Measurements from ENCODE around the gene NDUFB8. TPM values are rescaled to one million over a fixed set of nuclear protein-coding genes. Genes with fewer than 3 reads are reported as not detected.

The NDUFB8 gene
- total and polyA plus RNA-seq, 9 donors, result 99.4 to 262 (median 150) TPM

- Histone ChIP-seq H3K36me3 (no peaks in the 10 kb centered on the region), H3K4me1 (ENCODE audit: insufficient read depth) (peaks cover 3% of the 10 kb centered on the region), H3K27me3 (no peaks in the 10 kb centered on the region), H3K4me3 (no peak overlapping the region), H3K27ac (no peak overlapping the region), H3K9me3 (no peaks in the 10 kb centered on the region)
- WGBS, 3 donors, result 90 to 93% (median 90%) methylated on average over 6 of the region's 6 CpGs
- intact Hi-C loops (cut with DNase I), result no loop called here
- no peak for TF ChIP-seq CTCF (IDR thresholded peaks at IDR 0.05)
- TF ChIP-seq EP300 (IDR thresholded peaks at IDR 0.05), result no peak
- TF ChIP-seq POLR2A (IDR thresholded peaks at IDR 0.05), result no peak
- no peak for DNase-seq
Observed at GRCh38 chr10:100487529-100487928, 42.1 kb downstream of the NDUFB8 start.

DNA sequence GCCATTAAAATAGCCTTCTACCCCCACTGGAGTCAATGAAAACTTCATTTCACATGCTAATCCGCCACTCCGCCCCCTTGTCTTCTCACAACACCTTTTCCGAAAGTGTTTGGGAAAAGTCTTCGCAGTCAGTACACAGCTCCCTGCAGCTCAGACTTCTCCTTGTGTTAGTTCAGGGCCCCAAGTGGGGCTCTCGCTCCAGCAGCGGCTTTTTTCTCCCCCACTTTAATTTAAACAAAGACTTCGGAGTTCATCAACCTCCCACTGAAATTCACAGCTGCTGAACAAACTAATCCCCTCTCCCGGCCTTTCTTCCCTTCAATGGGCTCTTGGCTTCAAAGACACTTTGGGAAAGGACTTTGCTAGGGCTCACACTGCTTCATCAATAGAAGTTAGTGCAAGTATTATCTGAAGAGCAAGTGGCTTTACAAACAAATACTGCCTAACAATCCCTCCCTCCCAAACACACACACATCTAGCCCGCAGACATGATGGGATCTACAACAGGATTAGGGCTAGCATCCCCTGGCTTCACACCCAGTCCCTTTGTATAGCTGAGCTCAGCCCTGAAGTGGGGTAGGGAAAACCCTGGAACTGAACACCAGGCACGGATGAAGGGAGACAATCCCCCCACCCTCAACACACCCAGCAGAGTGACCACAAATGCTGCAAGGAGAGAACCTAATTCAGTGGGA is 43.7 kb downstream of the NDUFB8 start:
- no peaks in the 10 kb centered on the region for H3K36me3 ChIP-seq
- DNase-seq, result no peak
- H3K27ac ChIP-seq, result no peak overlapping the region
- H3K4me1 ChIP-seq (ENCODE audit: insufficient read depth), result peaks cover 7% of the 10 kb centered on the region
- H3K9me3 ChIP-seq, result no peaks in the 10 kb centered on the region
- TF ChIP-seq POLR2A (IDR thresholded peaks at IDR 0.05), result no peak
- no peak for TF ChIP-seq EP300 (IDR thresholded peaks at IDR 0.05)
- TF ChIP-seq CTCF (IDR thresholded peaks at IDR 0.05), result no peak
- 88% methylated on average over 10 of the region's 10 CpGs for WGBS, 3 donors
- no peaks in the 10 kb centered on the region for H3K27me3 ChIP-seq
- H3K4me3 ChIP-seq, result no peak overlapping the region
- intact Hi-C loops (cut with DNase I), result no loop called here

DNA sequence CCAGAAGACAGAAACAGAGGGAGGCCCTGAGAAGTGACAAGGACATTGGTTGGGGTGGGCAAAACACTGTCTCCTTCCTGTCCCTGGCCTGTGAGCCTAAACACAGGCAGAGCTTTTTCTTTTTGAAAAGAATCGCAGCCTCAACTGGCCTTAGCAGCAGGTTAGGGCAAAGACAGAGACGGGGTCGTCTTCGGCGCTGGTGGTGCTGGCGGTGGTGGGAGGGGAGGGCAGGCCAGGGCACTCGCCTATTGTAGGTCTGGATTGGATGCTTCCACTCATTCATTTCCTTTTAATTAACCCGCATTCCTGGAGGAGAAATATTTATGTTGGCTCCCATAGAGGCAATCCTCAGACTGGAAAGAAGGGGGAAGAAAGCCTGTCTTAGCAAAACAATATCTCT is 44.3 kb downstream of the NDUFB8 start:
- Histone ChIP-seq H3K4me3 (no peak overlapping the region), H3K27me3 (no peaks in the 10 kb centered on the region), H3K9me3 (no peaks in the 10 kb centered on the region), H3K27ac (no peak overlapping the region), H3K36me3 (no peaks in the 10 kb centered on the region), H3K4me1 (ENCODE audit: insufficient read depth) (peaks cover 7% of the 10 kb centered on the region)
- no peak for DNase-seq
- intact Hi-C loops (cut with DNase I), result no loop called here
- TF ChIP-seq EP300 (IDR thresholded peaks at IDR 0.05) (no peak), CTCF (IDR thresholded peaks at IDR 0.05) (no peak), POLR2A (IDR thresholded peaks at IDR 0.05) (no peak)
- 66 to 79% (median 77%) methylated on average over 8 of the region's 8 CpGs for WGBS, 3 donors

DNA sequence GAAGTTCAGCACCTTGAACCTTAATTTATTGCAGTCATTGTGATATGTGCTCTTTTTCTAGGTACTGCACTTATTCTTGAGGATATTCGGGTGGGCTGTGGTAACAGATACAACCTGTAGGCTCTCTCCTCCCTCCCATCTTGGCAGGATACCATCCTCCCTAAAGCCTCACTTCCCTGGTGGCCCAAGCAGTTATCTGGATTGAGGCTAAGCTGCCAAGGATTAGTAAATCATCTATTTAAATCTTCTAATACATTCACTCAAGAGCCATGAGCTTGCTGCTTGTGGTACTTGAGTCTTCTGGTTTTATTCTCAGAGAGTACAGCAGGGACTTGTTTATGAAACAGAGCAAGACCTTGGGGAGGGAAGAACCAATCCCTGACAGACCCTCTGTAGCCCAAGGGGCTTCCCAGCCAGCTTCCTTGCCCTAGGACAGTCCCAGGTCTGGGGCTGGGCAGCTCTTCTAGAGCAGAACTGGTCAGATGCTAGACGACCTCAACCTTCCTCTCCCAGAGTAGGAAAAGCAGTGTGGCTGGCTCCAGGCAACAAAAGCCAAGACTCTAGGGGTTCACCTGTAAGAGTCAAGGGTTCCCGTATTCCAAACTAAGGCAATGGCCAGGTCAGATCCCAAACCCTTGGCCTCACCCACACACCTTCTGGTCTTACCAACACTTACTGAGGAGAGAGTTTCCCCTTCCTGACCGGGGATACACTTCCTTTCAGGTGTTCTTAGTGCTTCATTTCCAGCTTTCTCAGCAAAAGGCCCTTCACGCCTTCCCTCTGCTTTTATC is 45.6 kb downstream of the NDUFB8 start:
- 79 to 90% (median 85%) methylated on average over 5 of the region's 5 CpGs for WGBS, 3 donors
- no peak for TF ChIP-seq EP300 (IDR thresholded peaks at IDR 0.05)
- H3K4me1 ChIP-seq (ENCODE audit: insufficient read depth), result peaks cover 7% of the 10 kb centered on the region
- H3K9me3 ChIP-seq, result no peaks in the 10 kb centered on the region
- intact Hi-C loops (cut with DNase I), result no loop called here
- H3K27me3 ChIP-seq, result no peaks in the 10 kb centered on the region
- no peak overlapping the region for H3K4me3 ChIP-seq
- H3K36me3 ChIP-seq, result no peaks in the 10 kb centered on the region
- DNase-seq, result no peak
- H3K27ac ChIP-seq, result no peak overlapping the region

DNA sequence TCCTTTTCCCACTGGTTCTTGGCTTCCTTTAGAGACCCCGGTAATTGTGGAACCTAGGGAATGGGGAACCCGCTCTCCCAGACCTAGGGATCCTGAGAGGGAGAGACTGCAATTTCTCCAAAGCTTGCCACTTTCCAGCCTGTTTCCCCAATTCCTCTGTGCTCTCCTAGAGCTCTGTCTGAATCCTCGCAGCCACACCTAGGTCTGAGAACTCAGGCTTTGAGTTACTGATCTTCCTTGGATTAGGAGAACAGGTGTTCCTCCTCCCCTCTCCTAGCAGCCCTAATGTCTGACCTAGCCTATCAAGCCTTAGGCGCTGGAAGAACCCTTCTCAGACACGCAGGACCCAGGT is 46.9 kb downstream of the NDUFB8 start:
- H3K9me3 ChIP-seq, result no peaks in the 10 kb centered on the region
- H3K4me1 ChIP-seq (ENCODE audit: insufficient read depth), result peaks cover 7% of the 10 kb centered on the region
- WGBS, 3 donors, result 29% methylated on average over 5 of the region's 5 CpGs
- H3K36me3 ChIP-seq, result no peaks in the 10 kb centered on the region
- no peaks in the 10 kb centered on the region for H3K27me3 ChIP-seq
- no peak overlapping the region for H3K27ac ChIP-seq
- intact Hi-C loops (cut with DNase I), result no loop called here
- no peak for DNase-seq
- H3K4me3 ChIP-seq, result no peak overlapping the region
- TF ChIP-seq EP300 (IDR thresholded peaks at IDR 0.05) (no peak), CTCF (IDR thresholded peaks at IDR 0.05) (no peak), POLR2A (IDR thresholded peaks at IDR 0.05) (no peak)
